ENCODE results near the gene RELN. TPM values are rescaled to one million over a fixed set of nuclear protein-coding genes. Genes with fewer than 3 reads are reported as not detected.

RELN gene
- total and polyA plus RNA-seq, 2 of the 13 experiments (the other 11 are each of a cell fraction or from before 2014, with no cell fraction given), result 315 to 332 TPM

- TF ChIP-seq ZNF512 (CRISPR knock-in tag; IDR thresholded peaks at IDR 0.05), result no peak
- TF ChIP-seq POGZ (CRISPR knock-in tag; IDR thresholded peaks at IDR 0.05), result peak; percentile 98
- TF ChIP-seq ZNF180 (CRISPR knock-in tag; IDR thresholded peaks at IDR 0.05; ENCODE audit: borderline replicate concordance, low read depth), result no peak
- TF ChIP-seq FOXK2 (IDR thresholded peaks at IDR 0.05), result peak; percentile 92
- TF ChIP-seq CAMTA2 (CRISPR knock-in tag; IDR thresholded peaks at IDR 0.05; ENCODE audit: borderline replicate concordance), result no peak
- TF ChIP-seq ZBTB4 (CRISPR knock-in tag; IDR thresholded peaks at IDR 0.05; ENCODE audit: borderline replicate concordance), result no peak
- no peak for TF ChIP-seq HOXA7 (CRISPR knock-in tag; IDR thresholded peaks at IDR 0.05)
- TF ChIP-seq EED (CRISPR knock-in tag; IDR thresholded peaks at IDR 0.05), result no peak
- TF ChIP-seq HBP1 (CRISPR knock-in tag; IDR thresholded peaks at IDR 0.05; ENCODE audit: low read depth), result peak; percentile 66; the same call in 1 of the 2 replicates
- no peak for TF ChIP-seq THYN1 (CRISPR knock-in tag; IDR thresholded peaks at IDR 0.05; ENCODE audit: borderline replicate concordance, low read depth)
- peak; percentile 68; the same call in 1 of the 2 replicates for TF ChIP-seq CREB1 (IDR thresholded peaks at IDR 0.05)
- TF ChIP-seq CREB1 (CRISPR knock-in tag; IDR thresholded peaks at IDR 0.05), result peak; percentile 89
- TF ChIP-seq ZNF839 (CRISPR knock-in tag; IDR thresholded peaks at IDR 0.05; ENCODE audit: borderline replicate concordance), result no peak
- TF ChIP-seq ONECUT2 (CRISPR knock-in tag; IDR thresholded peaks at IDR 0.05), result peak; percentile 46; the same call in 1 of the 2 replicates
- TF ChIP-seq CHD2 (IDR thresholded peaks at IDR 0.05; ENCODE audit: low read depth, low read length), result no peak
- 0 out of 2 replicates have a peak, but pooled peaks have one; percentile 18 for TF ChIP-seq RAD21 (CRISPR knock-in tag; IDR thresholded peaks at IDR 0.05)
- TF ChIP-seq TAF1 (CRISPR knock-in tag; IDR thresholded peaks at IDR 0.05), result no peak
- TF ChIP-seq AKNA (CRISPR knock-in tag; IDR thresholded peaks at IDR 0.05; ENCODE audit: borderline replicate concordance), result no peak
Measured at GRCh38 chr7:103660455-103661371, 328.7 kb downstream of the RELN start (continued).
